GM10248 (cell line): Measurements from ENCODE around the gene NBPF1.
"Not testable (repeated sequence)": the region's sequence is repeated elsewhere in the genome, so short reads cannot be mapped to it uniquely, and the experiment has no call there.

Experiments used
- CTCF ChIA-PET: fragments of 300-600 bp; sonication (Branson Sonifier 250); formaldehyde crosslinking; extraction: SDS; loops from one replicate; lab custom pipeline; 2021; ENCODE audit warnings: antibody characterized with exemption; lab: Yijun Ruan, JAX
- POLR2A ChIA-PET: fragments of 350-650 bp; sonication (Branson Sonifier 250); formaldehyde crosslinking; extraction: SDS; loops from one replicate; lab custom pipeline; 2020; ENCODE audit warnings: antibody characterized with exemption; lab: Yijun Ruan, JAX
- DNase-seq: peaks from one replicate; pipeline ENCODE4 v3.0.0; 2012; ENCODE audit errors: extremely low spot score

The NBPF1 gene

DNA sequence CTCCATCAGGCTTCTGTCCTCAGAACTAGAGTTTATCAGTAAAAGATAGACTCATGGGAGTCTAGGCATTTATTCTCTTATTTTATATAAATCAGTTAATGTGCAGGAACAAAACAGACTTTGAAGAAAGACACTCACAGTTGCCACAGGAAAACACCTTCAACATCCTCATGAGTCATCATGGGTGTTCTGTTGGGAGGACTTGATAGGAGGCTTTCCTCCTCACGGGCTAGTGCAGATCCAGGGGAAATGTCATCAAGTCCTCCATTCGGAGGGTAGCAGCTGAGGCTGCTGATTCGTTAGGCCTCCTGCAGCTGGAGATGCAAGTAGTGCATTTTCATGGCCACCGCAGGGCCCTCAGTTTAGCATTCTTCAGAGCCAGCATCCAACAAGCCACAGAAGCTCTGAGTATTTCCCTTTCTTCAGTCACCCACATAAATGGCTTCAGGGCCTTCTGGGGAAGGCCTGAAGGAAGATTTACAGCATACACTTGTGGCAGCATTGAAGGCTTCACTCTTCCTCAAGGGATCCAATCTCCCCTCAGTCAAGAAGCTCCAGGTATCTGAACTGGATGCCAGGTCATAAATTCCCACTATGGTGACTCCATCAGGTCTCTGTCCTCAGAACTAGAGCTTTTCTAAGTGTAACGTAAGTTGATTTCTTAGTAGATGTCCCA lies 10.9 kb downstream of the NBPF1 start:
- DNase-seq, POLR2A ChIA-PET: not testable (repeated sequence)
- CTCF ChIA-PET, result interaction anchor here (0.9 to 3.1 kb wide), 5 partner anchors 13 to 359 kb away, joined by 3 to 12 read pairs (median 4); no protein-coding TSS in a partner anchor

GRCh38 chr1:16600855-16601786 lies 12.2 kb downstream of the NBPF1 start:
- POLR2A ChIA-PET, DNase-seq: not testable (repeated sequence)
- CTCF ChIA-PET, result interaction anchor here (1.0 to 3.1 kb wide), 3 partner anchors 8 to 108 kb away, joined by 3 to 12 read pairs (median 4); no protein-coding TSS in a partner anchor

DNA sequence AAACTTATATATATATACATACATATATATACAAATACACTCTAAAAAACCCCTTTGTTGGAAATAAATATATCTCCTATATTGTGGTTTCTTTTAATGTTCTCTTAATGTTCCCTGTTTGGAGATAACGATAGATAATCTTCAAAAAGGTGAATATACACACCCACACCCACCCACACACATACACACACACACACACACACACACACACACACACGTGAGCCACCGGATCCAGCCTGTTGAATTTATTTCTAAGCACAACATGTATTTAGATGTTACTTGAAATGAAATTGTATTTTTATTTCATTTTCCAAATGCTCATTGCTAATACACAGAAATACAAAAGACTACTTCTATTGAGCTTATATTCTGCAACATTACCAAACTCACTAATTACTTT lies 14.0 kb downstream of the NBPF1 start:
- POLR2A ChIA-PET, DNase-seq: not testable (repeated sequence)
- CTCF ChIA-PET, result interaction anchor here (1.4 kb wide), 1 partner anchor 110 kb away, joined by 4 read pairs; no protein-coding TSS in a partner anchor

- CTCF ChIA-PET, result interaction anchor here (1.5 kb wide), 1 partner anchor 27 kb away, joined by 4 read pairs; no protein-coding TSS in a partner anchor
- DNase-seq, POLR2A ChIA-PET: not testable (repeated sequence)
Observed at GRCh38 chr1:16595216-16595615, 18.1 kb downstream of the NBPF1 start.

GRCh38 chr1:16591845-16592244 lies 21.5 kb downstream of the NBPF1 start:
- DNase-seq, POLR2A ChIA-PET: not testable (repeated sequence)
- CTCF ChIA-PET, result interaction anchor here (1.6 kb wide), 1 partner anchor 29 kb away, joined by 11 read pairs; no protein-coding TSS in a partner anchor

DNA sequence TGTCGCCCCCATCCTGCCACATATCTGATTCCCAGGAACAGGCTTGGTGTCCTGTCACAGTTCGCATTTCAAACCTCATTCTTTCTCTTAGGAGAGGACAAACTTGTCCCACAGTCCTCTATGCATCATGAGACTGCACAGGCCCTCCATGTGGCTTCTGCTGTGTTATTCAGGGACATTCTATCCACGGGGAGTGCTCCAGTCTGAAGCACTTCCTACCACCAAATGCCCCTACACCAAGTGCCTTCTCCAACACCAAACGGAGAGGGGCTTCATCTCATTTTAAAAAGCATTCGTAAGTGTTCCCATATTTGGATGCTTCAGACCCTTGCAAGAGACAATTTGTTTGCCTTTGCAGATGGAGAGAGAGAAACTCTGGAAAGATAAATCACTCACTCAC lies 25.3 kb downstream of the NBPF1 start:
- DNase-seq, CTCF ChIA-PET, POLR2A ChIA-PET: not testable (repeated sequence)

DNA sequence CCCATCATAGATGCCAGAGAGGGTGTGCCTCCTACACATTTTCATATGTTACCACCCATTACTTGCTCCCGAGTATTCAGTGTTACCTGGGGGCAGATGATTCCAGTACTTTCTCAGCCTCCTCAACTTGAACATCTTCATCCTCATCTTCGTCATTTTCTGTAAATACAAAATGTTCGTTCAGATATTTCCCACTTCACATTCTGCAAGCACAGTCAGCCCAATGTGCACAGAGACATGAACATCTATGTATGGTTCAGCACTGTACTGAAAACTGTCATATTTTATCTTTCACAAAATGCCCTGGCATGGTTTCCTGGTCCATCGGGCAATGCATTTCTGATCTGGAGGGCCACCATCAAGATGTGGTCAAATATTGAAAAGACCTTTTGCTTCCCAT lies 25.7 kb downstream of the NBPF1 start:
- CTCF ChIA-PET, POLR2A ChIA-PET, DNase-seq: not testable (repeated sequence)

DNA sequence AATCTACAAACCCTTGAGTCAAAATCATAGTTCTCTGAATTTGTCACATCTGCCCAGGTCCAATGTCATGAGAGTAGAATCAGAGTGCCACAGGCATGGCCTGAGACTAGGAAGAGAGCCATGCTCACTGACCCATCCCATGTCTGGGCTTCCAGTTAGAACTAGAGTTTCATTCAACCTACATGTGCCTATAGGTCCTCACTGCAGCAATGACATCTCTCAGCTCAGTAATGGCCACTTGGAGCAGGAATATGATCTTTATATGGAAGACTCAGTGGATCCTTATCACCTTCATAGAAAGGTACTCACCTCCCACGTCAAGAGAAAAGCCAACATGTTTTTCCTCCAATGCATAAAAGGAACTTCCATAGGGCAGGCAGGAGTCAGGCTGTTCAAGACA lies 48.0 kb downstream of the NBPF1 start:
- CTCF ChIA-PET, result interaction anchor here (1.6 kb wide), 1 partner anchor 44 kb away, joined by 3 read pairs; no protein-coding TSS in a partner anchor
- POLR2A ChIA-PET, result not testable (repeated sequence)

GRCh38 chr1:16561035-16561434 lies 52.3 kb downstream of the NBPF1 start:
- DNase-seq, POLR2A ChIA-PET: not testable (repeated sequence)
- CTCF ChIA-PET, result interaction anchor here (0.6 kb wide), 1 partner anchor 60 kb away, joined by 3 read pairs; no protein-coding TSS in a partner anchor

More for the DNA sequence above, 48.0 kb downstream of the NBPF1 start:
- DNase-seq, result not testable (repeated sequence)

DNA sequence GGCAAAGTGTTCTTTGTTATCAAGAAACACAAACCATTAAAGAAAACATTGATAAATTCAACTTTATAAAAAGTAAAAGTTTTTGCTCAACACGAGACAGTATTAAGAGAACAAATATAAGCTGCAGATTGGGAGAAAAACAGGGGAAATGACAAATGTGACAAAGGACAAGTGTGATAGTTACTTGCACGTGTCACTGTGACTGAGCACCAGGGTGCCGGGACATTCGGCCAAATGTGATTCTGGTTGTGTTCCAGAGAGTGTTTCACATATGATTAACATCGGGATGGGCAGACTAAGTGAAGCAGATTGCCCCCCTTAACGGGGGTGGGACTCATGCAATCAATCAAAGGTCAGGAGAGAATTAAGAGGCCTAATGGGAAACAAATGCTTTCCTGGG lies 52.9 kb downstream of the NBPF1 start:
- POLR2A ChIA-PET, CTCF ChIA-PET, DNase-seq: not testable (repeated sequence)

- POLR2A ChIA-PET, DNase-seq: not testable (repeated sequence)
- CTCF ChIA-PET, result interaction anchor here (1.4 kb wide), 1 partner anchor 61 kb away, joined by 4 read pairs; no protein-coding TSS in a partner anchor
Observed at GRCh38 chr1:16559688-16560087, 53.7 kb downstream of the NBPF1 start.

- CTCF ChIA-PET, POLR2A ChIA-PET, DNase-seq: not testable (repeated sequence)
Observed at GRCh38 chr1:16557034-16557433, 56.3 kb downstream of the NBPF1 start.

- DNase-seq, POLR2A ChIA-PET, CTCF ChIA-PET: not testable (repeated sequence)
Observed at GRCh38 chr1:16553244-16553643, 60.1 kb downstream of the NBPF1 start.

- CTCF ChIA-PET, DNase-seq, POLR2A ChIA-PET: not testable (repeated sequence)
Observed at GRCh38 chr1:16550212-16550918, 63.0 kb downstream of the NBPF1 start.

DNA sequence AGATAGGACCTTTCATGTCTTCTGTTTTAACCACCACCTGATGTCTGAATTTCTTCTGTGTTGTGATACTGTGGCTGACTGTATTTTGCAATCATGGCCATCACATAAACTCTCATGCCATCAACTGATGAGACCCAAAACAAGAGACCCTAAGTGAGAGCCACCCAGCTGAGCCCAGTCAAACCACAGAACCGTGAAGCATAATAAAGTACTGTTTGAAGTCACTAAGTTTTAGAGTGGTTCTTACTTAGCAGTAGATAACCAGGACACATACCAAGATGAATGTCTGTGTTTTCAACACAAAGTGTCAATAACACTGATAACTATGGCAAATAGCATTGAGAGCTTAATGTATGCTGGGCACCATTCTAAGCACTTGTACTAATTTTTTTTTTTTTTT lies 63.8 kb downstream of the NBPF1 start:
- CTCF ChIA-PET, result not testable (repeated sequence)

GRCh38 chr1:16547502-16548241 lies 65.7 kb downstream of the NBPF1 start:
- POLR2A ChIA-PET, DNase-seq, CTCF ChIA-PET: not testable (repeated sequence)

More for the DNA sequence above, 63.8 kb downstream of the NBPF1 start:
- DNase-seq, POLR2A ChIA-PET: not testable (repeated sequence)

- CTCF ChIA-PET, DNase-seq, POLR2A ChIA-PET: not testable (repeated sequence)
Observed at GRCh38 chr1:16545682-16546095, 67.7 kb downstream of the NBPF1 start.
